GM12801 (cell line): ENCODE measurements around the gene NKX6-1.

Source experiments
- TF ChIP-seq, protein P1 (sequence below): IDR thresholded peaks from one replicate; pipeline ENCODE4 v1.5.1; 2011; ENCODE audit warnings: control low read depth; ENCODE audit not compliant: insufficient read length; ENCODE audit errors: extremely low read depth

NKX6-1 gene

DNA sequence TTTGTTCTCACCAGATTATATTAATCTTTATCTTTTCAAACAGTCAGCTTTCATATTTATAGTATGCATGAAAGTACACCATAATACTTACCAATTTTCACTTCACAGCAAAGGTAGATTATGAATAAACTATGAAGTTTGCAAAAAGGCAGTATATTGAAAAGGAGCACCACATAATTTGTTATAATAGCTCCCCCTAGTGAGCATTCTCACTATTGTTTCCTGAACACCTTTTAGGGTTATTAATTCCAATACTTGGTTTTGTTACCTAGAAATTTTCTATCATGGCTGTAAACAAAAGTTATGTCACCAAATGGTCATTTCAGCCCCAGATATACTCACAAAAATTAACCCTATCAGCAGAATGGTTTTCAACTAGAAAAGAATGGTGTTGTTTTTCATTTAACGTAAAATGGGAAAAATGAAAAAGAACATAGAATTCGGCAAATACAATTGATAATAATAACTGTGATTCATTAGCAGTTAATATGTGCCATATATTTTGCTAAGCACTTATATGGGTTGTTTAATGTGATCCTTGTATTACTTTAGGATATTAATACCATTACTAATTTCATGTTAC is 30.2 kb upstream of the NKX6-1 start:
- TF ChIP-seq, protein P1, sequence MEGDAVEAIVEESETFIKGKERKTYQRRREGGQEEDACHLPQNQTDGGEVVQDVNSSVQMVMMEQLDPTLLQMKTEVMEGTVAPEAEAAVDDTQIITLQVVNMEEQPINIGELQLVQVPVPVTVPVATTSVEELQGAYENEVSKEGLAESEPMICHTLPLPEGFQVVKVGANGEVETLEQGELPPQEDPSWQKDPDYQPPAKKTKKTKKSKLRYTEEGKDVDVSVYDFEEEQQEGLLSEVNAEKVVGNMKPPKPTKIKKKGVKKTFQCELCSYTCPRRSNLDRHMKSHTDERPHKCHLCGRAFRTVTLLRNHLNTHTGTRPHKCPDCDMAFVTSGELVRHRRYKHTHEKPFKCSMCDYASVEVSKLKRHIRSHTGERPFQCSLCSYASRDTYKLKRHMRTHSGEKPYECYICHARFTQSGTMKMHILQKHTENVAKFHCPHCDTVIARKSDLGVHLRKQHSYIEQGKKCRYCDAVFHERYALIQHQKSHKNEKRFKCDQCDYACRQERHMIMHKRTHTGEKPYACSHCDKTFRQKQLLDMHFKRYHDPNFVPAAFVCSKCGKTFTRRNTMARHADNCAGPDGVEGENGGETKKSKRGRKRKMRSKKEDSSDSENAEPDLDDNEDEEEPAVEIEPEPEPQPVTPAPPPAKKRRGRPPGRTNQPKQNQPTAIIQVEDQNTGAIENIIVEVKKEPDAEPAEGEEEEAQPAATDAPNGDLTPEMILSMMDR = no peak

DNA sequence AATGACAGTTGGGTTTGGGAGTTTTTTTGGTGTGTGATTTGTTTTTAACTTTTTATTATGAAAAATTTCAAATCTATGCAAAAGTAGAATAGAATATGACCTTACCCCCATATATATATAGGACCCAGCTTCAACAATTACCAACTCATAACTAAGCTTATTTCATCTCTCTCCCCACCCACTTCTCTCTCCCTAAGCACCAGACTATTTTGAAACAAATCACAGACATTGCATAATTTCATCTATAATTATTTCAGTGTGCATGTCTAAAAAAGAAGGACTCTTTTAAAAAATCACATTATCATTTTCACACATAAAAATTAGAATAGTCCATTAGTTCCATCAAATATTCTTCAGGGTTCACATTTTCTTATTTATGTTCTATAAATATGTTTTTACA is 28.3 kb upstream of the NKX6-1 start:
- TF ChIP-seq, protein P1 = no peak

DNA sequence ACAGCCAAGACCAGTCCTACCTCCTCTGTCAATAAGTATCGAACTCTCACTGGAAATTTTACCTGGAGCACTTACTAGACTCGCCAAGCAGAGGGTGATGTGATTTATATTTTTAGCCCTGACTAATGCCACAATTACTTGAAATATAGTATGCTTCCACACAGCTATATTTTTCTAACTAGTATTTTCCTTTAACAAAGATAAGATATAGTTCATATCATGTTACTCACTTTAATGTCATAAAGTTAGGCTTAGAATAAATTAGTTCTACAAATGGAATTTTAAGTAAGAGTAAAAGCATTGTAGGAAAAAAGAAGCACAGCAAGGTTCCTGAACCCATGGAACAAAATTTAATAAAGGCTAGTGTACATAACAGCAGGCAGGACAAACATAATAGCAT is 16.0 kb upstream of the NKX6-1 start:
- TF ChIP-seq, protein P1 = no peak

DNA sequence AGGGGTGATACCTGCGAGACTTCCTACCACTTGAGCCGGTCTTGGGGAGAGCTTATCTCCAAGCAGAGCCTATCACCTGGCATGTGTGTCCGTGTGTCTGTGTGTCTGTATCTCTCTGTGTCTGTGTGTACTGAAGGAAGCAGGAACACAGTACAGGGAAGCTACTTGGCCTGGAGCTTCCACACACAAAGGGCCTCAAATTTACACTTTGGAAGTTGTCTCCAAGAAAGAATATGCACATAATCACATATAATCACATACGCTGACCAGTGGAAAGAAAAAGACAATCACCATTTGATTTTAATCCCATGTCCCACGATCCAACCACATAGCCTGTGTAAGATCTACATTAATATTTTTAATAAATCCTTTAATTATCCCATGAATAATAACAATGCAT is 13.2 kb upstream of the NKX6-1 start:
- TF ChIP-seq, protein P1 = no peak

DNA sequence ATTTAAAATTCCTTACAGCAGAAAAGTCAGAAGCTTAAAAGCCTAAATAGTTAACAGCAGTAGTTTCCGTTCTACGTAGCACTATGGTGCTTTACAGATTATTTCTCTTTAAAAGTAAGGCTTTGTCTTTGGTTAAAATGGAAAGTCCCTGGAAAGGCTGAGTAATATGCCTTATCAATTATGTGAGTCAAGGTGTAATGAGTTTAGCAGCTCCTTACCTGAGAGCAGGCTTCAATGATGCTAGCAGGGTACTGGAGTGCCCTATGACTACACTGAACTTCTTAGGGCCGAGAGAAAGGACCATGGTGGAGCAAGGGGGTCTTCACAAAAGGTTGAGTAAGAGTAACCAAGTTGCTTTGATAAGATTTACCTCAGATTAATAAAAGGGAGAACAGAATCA is 12.6 kb upstream of the NKX6-1 start:
- TF ChIP-seq, protein P1 = no peak

DNA sequence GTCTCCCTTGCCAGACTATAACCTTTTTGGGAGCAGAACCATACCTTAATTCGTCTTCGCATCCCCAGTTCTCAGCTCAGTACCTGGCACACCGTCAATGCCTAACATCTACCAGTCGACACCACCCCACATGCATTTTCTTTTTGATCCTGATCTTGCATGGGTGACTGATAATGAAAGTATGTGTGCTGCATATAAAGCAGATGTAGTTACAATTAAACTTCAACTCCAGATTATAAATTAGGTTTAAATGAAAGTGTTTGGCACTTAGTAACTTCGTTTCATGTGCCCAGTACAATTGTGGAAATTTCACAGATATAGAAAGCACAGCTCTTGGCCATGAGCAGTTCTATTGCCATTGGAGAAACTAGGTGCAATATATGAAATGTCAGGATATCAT is 8.8 kb upstream of the NKX6-1 start:
- TF ChIP-seq, protein P1 = no peak

DNA sequence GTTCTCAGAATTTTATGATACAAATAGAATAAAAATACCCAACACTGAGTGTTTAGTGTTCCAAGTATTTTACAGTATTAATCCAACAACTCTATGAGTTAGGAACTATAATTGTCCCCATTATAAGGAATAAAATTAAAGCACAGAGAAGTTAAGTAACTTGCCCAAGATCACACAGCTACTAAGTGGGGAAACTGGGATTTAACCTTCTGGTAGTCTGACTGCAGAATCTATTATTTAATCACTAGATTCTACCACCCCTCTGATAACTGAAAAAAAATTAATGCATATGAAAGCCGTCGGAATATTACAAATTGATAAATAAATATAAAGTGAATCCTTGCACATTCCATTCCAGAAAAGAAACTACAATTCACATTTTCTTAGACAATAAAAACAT is 5.7 kb upstream of the NKX6-1 start:
- TF ChIP-seq, protein P1 = no peak
